GM18507 (cell line): ENCODE data around the gene DPEP1.

Source experiments
- DNase-seq: peaks from one replicate; pipeline ENCODE4 v3.0.0; 2011; ENCODE audit warnings: low read depth; ENCODE audit not compliant: insufficient read length; ENCODE audit errors: extremely low spot score
- FAIRE-seq: peaks from 2 replicates; lab custom pipeline; 2011; peaks lifted over from hg19 to GRCh38; lab: Jason Lieb, UNC

DPEP1 gene

GRCh38 chr16:89596061-89596689, 17.3 kb upstream of the DPEP1 start:
- FAIRE-seq, result no peak
- DNase-seq, result no peak

DNA sequence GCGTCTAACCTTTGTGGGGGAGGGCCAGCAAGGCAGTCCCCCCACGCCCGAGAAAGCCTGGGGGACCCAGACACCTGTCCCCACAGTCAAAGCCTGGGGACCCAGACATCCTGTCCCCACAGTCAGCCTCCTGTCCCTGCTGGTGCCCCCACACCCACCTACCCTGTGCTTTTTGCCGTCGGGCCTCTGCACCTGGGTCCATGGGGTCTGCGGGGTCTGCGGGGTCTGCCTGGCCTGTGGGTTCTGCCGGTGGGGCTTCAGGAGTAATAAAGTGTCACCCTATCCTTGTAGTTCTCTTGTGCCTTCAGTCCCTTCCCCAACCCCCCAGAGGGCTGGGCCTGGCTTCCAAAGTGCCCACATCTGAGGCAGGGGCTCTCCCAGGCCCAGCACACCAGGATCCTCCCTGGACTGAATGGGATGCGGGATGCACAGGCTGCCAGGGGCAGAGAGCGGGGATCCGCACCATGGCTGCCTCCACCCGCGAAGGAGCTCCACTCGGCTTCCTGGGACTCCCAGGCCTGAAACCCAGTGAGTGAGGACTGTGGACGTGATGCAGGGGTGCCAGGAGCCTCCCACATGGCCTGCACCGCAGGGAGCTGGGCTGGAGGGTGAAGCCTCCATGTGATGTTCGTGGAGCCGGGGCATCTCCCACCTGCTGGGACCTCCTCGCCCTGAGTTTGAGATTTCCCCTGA, 16.3 kb upstream of the DPEP1 start:
- DNase-seq (no peak), FAIRE-seq (no peak)

GRCh38 chr16:89598199-89598598, 15.2 kb upstream of the DPEP1 start:
- DNase-seq (no peak), FAIRE-seq (no peak)

- FAIRE-seq (peak; percentile 35), DNase-seq (no peak)
These were observed 14.0 kb upstream of the DPEP1 start for GRCh38 chr16:89599451-89599858.

DNA sequence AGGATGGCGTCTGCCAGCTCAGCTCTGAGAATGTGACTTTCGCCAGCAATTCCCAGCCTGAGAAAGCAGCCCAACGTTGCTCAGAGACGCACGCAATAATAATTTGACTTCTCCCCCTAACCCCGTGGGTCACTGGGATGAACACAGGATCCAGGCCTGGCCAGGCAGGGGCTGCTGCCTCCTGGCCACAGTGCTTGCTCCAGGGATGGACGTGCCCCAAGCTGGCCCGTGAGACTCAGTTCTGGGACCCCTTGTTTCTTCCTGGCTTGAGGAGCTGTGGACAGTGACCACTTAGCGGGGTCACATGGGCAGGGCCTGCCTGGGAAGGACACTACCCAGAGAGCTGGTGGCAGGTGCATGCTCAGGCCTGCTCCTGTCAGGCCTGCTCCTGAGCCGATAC, 13.5 kb upstream of the DPEP1 start:
- DNase-seq (no peak), FAIRE-seq (no peak)

- DNase-seq, result no peak
- no peak for FAIRE-seq
These were observed 13.0 kb upstream of the DPEP1 start for GRCh38 chr16:89600427-89600826.

- FAIRE-seq (no peak), DNase-seq (no peak)
These were observed 12.5 kb upstream of the DPEP1 start for GRCh38 chr16:89600956-89601355.

DNA sequence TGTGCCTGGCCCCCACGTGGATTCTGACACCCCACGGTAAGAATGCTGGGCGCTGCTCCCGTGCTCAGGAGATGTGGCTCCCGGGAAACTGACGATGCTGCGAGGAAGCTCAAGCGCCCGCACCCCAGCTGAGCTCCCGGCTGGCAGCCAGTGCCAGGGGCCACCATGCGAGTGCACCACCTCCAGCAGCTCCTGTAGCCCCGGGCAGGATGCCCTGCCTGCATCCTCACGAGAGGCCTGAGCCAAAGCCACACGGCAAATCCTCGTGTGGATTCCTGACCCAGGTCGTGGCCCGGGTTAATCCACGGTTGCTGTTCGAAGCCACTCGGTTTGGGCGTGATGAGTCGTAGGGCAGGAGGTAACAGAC, 11.6 kb upstream of the DPEP1 start:
- FAIRE-seq (no peak), DNase-seq (no peak)

DNA sequence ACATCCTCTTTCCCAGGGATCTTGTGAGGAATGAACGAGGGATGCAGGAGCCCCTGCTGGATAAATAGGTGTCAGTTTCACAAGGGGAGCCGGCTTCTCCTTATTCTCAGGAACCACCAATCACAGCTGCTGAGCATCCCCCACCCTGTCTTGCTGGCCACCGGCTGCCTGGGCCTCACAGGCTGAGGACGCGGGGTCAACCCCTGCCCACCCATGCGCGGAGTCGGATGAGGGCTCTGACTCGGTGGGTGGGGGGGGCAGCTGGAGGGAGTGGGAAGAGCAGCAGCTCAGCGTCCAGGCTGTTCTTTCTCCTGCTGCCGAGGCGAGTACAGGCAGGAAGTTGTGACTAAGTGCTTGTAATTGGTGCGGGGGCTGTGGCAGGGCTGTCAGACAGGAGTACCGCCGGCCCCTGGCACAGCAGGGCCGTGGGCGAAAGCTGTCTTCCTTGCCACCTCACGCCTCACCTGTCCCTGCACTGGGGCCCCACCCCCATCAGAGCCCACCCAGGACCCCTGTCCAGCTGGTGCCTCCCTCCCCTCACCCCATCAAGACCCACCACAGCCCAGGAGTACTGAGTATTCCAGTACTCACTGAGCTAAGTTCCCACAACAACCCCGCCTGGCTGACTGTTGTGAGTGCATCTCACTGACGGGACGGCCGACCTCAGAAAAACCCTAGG, 11.0 kb upstream of the DPEP1 start:
- no peak for DNase-seq
- FAIRE-seq, result no peak

- no peak for DNase-seq
- no peak for FAIRE-seq
These were observed 10.4 kb upstream of the DPEP1 start for GRCh38 chr16:89602952-89603590.

DNA sequence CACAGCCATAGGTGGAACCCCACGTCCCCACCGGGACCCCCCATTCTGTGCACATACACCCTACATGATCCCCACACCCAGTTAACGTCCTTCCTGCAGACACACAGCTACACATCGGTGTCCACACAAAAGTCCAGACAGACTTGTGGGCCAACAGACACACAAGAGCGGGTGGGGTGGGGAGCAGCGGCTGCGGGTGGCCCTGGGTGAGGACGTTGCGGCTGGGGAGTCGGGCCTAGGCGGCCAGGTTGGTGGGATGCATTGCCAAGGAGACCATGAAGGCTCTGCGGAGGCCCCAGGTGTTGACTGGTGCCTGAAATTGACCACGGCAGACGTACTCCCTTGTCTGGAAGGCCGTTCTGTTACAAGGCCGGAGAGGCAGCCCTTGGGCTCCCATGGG, 8.7 kb upstream of the DPEP1 start:
- no peak for DNase-seq
- no peak for FAIRE-seq

DNA sequence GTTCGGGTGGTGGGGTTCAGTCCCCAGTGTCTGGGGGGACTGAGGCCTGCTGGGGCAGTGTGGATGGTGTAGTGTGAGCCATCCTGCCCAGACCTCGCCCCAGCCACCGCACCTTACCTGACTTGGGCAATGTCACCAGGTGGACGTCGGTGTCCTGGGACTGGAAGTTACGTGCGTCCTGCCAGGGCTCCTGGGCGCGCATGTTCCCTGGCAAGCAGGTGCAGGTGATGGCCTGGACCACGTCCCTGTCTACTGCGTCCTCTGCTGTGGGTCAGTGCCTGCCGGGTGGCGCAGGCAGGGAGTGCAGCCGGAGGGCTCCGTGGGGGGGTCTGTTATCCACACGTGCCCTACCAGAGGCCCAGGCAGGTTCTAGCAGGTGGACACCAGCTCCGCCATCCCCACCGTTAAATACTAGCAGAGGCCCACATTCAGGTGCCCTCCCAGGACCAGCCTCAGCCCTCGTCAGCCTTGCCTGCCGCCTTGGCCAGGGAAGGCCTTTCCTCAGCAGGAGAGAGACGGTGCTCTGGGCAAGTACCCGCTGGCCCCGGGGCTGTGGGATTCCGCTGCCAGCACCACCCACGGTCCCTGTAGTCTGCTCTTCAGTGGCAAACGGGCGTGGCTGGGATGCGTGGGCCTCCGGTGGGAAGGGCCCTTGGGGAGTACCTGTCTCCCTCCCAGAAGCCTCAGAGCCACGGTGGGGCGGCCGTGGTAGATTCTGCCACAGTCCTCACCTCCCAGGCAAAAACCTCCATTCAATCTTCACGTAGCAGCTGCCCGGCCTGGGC, 8.1 kb upstream of the DPEP1 start:
- FAIRE-seq, result no peak
- DNase-seq, result no peak

- DNase-seq (no peak), FAIRE-seq (no peak)
These were observed 7.4 kb upstream of the DPEP1 start for GRCh38 chr16:89606006-89606405.

DNA sequence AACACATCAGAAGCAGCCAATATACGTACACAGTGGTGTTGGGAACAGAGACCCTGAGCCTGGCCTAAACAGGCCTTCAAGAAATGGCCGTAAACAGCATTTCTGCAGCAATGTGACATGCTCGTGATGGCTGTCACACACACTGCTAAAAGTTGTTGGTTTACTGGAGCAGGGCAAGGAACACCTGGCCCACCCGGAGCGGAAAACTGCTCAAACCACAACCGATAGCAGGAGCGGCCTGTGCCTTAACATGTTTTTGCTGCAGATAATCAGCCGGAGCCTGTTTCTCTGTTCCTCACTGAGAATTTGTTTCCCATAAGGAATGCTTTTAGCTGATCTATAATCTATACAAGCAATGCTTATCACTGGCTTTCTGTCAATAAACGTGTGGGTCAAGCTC, 6.0 kb upstream of the DPEP1 start:
- FAIRE-seq (no peak), DNase-seq (no peak)

DNA sequence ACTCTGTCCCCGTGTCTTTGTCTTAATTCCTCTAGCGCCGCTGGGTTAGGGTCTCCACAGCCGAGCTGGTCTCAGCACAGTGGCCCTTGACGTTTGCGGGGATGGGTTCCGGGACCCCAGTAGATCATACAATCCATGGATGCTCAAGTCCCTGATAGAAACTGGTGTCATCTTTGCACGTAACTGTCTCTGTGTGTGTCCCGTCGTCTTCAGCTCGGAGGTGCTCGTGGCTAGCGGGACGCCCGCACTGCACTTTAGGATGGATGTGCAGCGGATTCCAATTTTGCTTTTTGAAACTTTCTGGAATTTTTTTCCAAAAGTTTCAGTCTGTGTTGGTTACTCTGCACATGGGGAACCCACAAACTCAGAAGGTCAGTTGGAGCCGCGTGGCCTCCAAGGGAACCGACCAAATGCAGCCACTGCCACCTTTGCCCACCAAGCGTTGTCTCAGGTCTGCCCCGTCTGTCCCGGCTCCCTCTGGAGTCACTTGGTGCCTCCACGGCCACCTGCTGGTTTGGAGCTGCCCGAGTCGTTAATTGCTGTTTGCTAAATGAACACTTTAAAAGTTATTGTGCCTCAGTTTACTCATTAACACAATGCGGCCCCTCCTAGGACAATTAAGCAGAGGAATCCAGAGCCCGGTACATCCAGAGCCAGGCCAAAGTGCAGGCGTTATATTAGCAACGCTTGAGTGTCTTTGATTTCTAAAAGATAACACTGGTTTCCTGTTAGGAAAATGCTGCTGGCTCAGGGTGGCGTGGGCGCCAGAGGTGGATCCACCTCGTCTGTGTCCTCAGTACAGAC, 5.3 kb upstream of the DPEP1 start:
- DNase-seq (no peak), FAIRE-seq (no peak)

- DNase-seq, result no peak
- FAIRE-seq, result no peak
These were observed 3.4 kb upstream of the DPEP1 start for GRCh38 chr16:89610108-89610453.

GRCh38 chr16:89612415-89613166, 851 bp upstream of the DPEP1 start:
- FAIRE-seq (no peak), DNase-seq (no peak)

- no peak for DNase-seq
- no peak for FAIRE-seq
These were observed 565 bp downstream of the DPEP1 start for GRCh38 chr16:89613954-89614459.
